ENCODE measurements around the gene IGF1. TPM values are rescaled to one million over a fixed set of nuclear protein-coding genes. Genes with fewer than 3 reads are reported as not detected.
"Not testable (repeated sequence)": the region's sequence is repeated elsewhere in the genome, so short reads cannot be mapped to it uniquely, and the experiment has no call there.

IGF1 gene
- total RNA-seq, 2 experiments from 2014 or later: not detected

DNA sequence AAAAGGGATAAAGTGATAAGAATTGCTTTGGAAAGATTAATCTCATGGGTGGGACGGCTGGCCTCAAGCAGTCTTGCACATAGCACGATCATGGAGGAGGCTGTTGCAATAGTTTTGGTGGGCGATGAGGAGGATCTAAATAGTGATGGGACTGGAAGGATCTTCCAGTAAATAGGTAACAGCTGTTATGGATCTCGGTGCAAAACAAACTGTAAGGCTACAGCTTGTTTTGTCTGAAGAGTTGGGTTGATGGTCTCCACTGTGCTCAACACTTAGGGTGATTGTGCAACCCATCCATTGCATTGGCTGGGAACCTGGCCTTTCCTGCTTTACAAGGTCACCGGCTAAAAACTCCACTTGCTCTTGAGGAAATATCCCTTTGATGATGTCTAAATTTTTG is 21.0 kb downstream of the IGF1 start:
- intact Hi-C loops (cut with DNase I, micrococcal nuclease): no loop called here
- CTCF ChIA-PET: interaction anchor here (0.6 kb wide), 1 partner anchor 919 kb away, joined by 3 read pairs; no protein-coding TSS in a partner anchor

DNA sequence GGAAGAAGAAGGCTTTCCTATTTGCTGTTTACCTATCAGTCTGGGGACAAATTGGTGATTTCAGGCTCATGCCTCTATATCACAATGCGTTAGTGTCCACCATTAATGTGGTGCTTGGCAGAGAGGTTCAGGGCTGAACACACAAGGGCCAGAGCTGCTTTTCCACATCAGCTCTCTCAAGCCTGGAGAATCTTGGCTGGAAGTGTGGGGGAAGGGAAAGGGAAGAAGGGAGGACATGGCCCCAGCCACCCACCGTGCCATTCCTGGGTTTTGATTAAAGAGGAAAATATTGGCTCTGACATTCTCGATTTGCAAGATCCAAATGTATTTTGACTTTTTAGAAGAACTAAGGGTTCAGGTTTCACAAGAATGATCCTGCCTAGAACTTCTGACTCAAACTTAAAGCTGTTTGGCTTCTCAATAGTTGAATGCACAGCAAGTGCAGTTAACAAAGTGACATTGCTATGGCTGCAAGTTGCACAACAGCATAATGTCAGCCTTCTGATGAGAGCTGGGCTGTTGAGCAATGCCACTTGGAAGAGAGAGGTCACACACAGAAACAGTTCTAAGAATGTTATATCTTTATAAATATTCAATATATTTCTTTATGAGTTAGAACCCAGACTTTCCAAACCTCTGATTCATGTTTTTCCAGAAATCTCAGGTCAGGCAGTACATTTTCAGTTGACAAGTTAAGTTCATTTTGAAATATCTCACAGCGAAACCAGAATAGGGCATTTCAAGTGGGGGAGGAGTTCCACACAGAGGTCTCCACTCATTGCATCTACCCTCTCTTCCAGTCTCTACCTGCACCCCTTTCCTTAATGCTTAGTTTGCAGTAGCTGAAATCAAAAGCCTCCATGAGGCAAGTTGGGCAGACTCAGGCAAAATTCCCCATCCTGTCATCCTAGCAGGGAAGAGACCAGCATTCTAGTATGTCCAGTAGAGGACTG is 25.3 kb downstream of the IGF1 start:
- ChIA-PET POLR2A (no interaction called here), CTCF (interaction anchor here (1.0 kb wide), 1 partner anchor 15 kb away, joined by 3 read pairs; no protein-coding TSS in a partner anchor)
- Mint-ChIP-seq H3K36me3 (ENCODE audit: low read depth) (no peaks in the 10 kb centered on the region), H3K27me3 (peaks cover 5% of the 10 kb centered on the region), H3K27ac (no peak overlapping the region), H3K4me1 (no peaks in the 10 kb centered on the region), H3K4me3 (no peak overlapping the region), H3K9me3 (ENCODE audit: low read depth) (no peaks in the 10 kb centered on the region)
- ATAC-seq (no peak), DNase-seq (no peak)
- intact Hi-C loops (cut with DNase I, micrococcal nuclease): no loop called here

More for the DNA sequence above, 21.0 kb downstream of the IGF1 start:
- POLR2A ChIA-PET: no interaction called here
- H3K4me3 Mint-ChIP-seq: no peak overlapping the region
- H3K4me1 Mint-ChIP-seq: no peaks in the 10 kb centered on the region
- no peaks in the 10 kb centered on the region for H3K9me3 Mint-ChIP-seq (ENCODE audit: low read depth)
- H3K27ac Mint-ChIP-seq: no peak overlapping the region
- no peaks in the 10 kb centered on the region for H3K36me3 Mint-ChIP-seq (ENCODE audit: low read depth)
- ATAC-seq (no peak), DNase-seq (no peak)
- H3K27me3 Mint-ChIP-seq: peaks cover 8% of the 10 kb centered on the region

DNA sequence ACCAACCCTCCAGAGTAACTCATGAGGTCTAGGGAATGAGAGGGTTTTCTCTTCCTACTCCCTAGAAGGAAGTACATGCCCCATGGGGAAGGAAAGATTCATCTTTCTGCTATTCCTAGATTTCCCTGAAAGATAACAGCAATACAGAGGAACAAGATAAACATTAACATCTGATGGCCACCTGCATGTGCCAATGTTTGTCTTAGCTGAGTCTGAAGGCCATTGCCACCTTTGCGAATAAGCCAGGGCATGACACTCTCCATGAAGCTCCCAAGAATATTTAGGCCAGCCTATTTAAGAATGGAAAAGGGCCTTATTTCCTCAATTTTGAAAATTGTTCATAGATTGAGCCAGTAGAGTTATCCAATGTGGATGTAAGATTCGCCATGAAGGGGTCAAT is 26.0 kb downstream of the IGF1 start:
- intact Hi-C loops (cut with DNase I, micrococcal nuclease): no loop called here
- no peaks in the 10 kb centered on the region for H3K4me1 Mint-ChIP-seq
- H3K9me3 Mint-ChIP-seq (ENCODE audit: low read depth): no peaks in the 10 kb centered on the region
- H3K27ac Mint-ChIP-seq: no peak overlapping the region
- ChIA-PET POLR2A (no interaction called here), CTCF (interaction anchor here (1.0 kb wide), 1 partner anchor 15 kb away, joined by 3 read pairs; no protein-coding TSS in a partner anchor)
- no peak for DNase-seq
- H3K36me3 Mint-ChIP-seq (ENCODE audit: low read depth): no peaks in the 10 kb centered on the region
- H3K4me3 Mint-ChIP-seq: no peak overlapping the region
- peaks cover 5% of the 10 kb centered on the region for H3K27me3 Mint-ChIP-seq
- no peak for ATAC-seq

DNA sequence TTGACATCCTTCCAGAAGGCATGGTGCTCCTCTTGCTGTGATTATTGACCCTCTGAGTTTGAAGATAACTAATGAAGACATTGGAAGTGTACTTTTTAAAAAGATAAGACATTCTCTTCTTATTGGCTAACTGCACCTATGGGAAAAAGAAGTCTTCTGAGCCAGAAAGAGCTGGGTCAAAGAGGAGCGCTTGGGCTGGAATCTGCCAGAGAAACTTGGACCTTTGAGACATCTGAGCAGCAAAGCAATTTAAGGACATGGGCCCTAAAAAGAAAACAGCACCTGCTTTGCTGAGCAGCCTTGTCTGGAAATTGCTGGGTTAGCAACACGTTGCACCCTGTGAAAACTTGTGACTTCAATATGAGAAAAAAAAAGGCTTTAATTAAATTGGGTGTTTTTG is 27.8 kb downstream of the IGF1 start:
- POLR2A ChIA-PET: no interaction called here
- Mint-ChIP-seq H3K4me1 (no peaks in the 10 kb centered on the region), H3K36me3 (ENCODE audit: low read depth) (no peaks in the 10 kb centered on the region), H3K4me3 (no peak overlapping the region), H3K27ac (no peak overlapping the region), H3K9me3 (ENCODE audit: low read depth) (no peaks in the 10 kb centered on the region), H3K27me3 (peaks cover 5% of the 10 kb centered on the region)
- intact Hi-C loops (cut with DNase I, micrococcal nuclease): no loop called here
- no peak for DNase-seq
- no peak for ATAC-seq
- CTCF ChIA-PET: no interaction called here

DNA sequence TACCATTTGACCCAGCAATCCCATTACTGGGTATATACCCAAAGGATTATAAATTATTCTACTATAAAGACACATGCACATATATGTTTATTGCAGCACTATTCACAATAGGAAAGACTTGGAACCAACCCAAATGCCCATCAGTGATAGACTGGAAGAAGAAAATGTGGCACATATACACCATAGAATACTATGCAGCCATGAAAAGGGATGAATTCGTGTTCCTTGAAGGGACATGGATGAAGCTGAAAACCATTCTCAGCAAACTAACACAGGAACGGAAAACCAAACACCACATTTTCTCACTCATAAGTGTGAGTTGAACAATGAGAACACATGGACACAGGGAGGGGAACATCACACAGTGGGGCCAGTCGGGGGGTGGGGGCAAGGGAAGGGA is 31.3 kb downstream of the IGF1 start:
- POLR2A ChIA-PET; H3K4me3 Mint-ChIP-seq; H3K9me3 Mint-ChIP-seq (ENCODE audit: low read depth); CTCF ChIA-PET; H3K36me3 Mint-ChIP-seq (ENCODE audit: low read depth); H3K4me1 Mint-ChIP-seq; intact Hi-C loops (cut with DNase I, micrococcal nuclease); H3K27me3 Mint-ChIP-seq; DNase-seq; H3K27ac Mint-ChIP-seq; ATAC-seq: not testable (repeated sequence)

DNA sequence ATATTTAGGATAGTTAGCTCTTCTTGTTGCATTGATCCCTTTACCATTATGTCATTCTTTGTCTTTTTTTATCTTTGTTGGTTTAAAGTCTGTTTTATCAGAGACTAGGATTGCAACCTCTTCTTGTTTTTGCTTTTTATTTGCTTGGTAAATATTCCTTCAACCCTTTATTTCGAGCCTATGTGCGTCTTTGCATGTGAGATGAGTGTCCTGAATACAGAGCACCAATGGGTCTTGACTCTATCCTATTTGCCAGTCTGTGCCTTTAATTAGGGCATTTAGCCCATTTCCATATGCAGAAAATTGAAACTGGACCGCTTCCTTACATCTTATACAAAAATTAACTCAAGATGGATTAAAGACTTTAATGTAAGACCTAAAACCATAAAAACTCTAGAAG is 32.9 kb downstream of the IGF1 start:
- H3K36me3 Mint-ChIP-seq (ENCODE audit: low read depth); H3K4me3 Mint-ChIP-seq; H3K27me3 Mint-ChIP-seq; DNase-seq; H3K9me3 Mint-ChIP-seq (ENCODE audit: low read depth); H3K27ac Mint-ChIP-seq; intact Hi-C loops (cut with DNase I, micrococcal nuclease); ATAC-seq; CTCF ChIA-PET; H3K4me1 Mint-ChIP-seq; POLR2A ChIA-PET: not testable (repeated sequence)

DNA sequence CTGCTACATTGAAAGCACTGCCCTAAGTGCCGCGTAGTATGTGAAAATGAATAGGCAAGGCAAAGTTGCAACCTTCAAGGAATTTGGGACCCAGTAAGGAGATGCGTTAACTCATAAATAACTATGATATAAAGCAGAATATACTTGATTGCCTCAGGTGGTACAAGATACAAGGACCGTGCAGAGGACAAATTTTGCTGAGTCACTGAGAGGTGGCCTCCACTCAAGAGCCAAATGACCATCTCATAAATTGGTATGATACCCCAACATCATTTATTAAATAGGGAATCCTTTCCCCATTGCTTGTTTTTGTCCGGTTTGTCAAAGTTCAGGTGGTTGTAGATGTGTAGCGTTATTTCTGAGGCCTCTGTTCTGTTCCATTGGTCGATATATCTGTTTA is 35.7 kb downstream of the IGF1 start:
- Mint-ChIP-seq H3K36me3 (ENCODE audit: low read depth) (no peaks in the 10 kb centered on the region), H3K27me3 (peaks cover 7% of the 10 kb centered on the region), H3K9me3 (ENCODE audit: low read depth) (peaks cover 5% of the 10 kb centered on the region), H3K4me1 (no peaks in the 10 kb centered on the region), H3K27ac (no peak overlapping the region), H3K4me3 (no peak overlapping the region)
- intact Hi-C loops (cut with DNase I, micrococcal nuclease): no loop called here
- DNase-seq: no peak
- ChIA-PET POLR2A (no interaction called here), CTCF (no interaction called here)
- no peak for ATAC-seq

DNA sequence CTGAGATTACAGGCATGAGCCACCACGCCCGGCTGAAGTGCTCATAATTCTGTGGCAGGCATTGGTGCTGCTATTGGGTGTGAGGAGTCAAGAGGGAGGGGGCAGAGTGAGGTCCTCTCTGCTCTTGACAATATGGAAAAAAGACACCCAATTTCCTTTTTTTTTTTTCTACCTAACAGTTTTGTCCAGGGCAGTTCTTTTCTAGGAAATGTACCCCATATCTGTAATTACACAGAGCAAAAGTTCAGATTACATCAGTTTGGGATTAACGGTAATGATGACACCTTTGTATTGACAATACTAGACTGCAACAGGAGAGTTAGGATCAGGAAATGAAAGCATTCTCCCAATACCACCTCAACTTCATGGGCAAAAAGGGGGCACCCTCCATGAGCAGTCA is 36.3 kb downstream of the IGF1 start:
- no peak overlapping the region for H3K4me3 Mint-ChIP-seq
- ChIA-PET CTCF (no interaction called here), POLR2A (no interaction called here)
- ATAC-seq (no peak), DNase-seq (no peak)
- no peaks in the 10 kb centered on the region for H3K36me3 Mint-ChIP-seq (ENCODE audit: low read depth)
- H3K27me3 Mint-ChIP-seq: peaks cover 9% of the 10 kb centered on the region
- intact Hi-C loops (cut with DNase I, micrococcal nuclease): no loop called here
- H3K9me3 Mint-ChIP-seq (ENCODE audit: low read depth): peaks cover 5% of the 10 kb centered on the region
- H3K4me1 Mint-ChIP-seq: no peaks in the 10 kb centered on the region
- no peak overlapping the region for H3K27ac Mint-ChIP-seq

DNA sequence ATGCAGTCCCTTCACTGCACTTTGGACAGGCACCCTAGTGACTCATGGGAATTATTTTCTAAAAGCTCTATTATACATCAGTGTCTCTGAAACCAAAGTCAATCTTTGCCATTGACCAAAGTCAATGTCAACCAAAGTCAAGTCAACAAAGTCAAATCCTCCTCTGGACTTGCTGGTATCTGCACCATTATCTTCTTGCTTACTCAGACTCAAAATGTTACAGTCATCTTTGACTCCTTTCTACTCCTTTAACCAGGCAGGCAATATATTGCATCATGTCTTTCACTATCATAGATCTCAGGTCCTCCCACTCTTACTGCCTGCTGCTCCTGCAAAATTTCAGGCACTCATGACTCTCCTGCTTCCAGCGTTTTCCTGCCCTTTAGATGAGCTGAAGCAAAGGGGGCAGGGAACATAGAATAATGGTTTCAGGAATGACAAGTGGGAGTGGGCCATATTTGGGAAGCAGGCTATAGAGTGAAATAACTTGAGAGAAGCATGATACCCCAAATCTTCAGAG is 39.2 kb downstream of the IGF1 start:
- intact Hi-C loops (cut with DNase I, micrococcal nuclease): no loop called here
- H3K36me3 Mint-ChIP-seq (ENCODE audit: low read depth): no peaks in the 10 kb centered on the region
- CTCF ChIA-PET: interaction anchor here (0.6 kb wide), 1 partner anchor 47 kb away, joined by 3 read pairs; no protein-coding TSS in a partner anchor
- POLR2A ChIA-PET: no interaction called here
- no peak overlapping the region for H3K27ac Mint-ChIP-seq
- no peak overlapping the region for H3K4me3 Mint-ChIP-seq
- H3K4me1 Mint-ChIP-seq: no peaks in the 10 kb centered on the region
- DNase-seq: no peak
- peaks cover 3% of the 10 kb centered on the region for H3K9me3 Mint-ChIP-seq (ENCODE audit: low read depth)
- peaks cover 6% of the 10 kb centered on the region for H3K27me3 Mint-ChIP-seq
- peak; percentile 64 for ATAC-seq

DNA sequence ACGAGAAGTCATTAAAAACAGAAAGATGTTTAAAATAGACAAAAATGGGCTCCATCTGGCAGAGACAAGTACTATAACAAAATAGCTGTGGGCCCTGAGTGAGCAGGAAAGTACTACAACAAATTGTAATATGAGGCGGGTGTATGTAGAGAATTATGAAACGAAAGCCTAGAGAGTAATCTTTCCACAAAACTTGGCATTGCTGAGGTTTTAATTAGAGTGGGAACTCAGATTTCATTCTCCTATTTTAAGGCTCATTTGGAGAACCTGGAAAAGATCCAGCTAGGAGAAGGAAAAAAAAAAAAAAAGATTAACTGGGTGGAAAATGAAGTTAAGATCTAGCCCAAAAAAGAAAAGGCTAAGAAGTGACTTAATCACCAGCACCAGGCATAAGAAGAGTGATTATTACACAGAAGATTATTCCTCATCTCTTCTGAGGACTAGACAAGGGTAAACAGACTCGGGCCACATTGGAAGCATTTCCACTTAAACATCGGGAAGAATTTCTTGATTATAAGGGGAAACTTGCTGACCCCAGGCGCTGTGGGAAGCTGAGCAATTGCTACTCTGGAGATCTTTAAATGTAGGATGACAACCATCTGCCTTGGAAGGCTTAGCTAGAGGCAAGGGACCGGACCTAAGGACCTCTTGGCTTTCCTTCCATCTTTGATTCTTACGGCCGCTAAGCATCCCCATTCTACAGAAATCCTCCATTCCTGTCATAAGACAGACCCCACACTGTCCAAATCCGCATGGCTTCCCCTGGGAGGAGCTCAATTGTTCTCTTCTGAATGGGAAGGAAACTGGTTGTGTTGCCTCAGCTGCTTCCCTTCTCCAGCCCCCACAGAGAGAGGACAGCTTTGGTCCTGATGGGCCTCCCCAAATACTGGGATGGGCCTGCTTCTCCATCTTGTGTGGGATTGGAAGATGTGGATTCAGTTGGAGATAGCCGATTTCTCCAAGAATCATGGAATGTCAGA is 40.6 kb downstream of the IGF1 start:
- intact Hi-C loops (cut with DNase I, micrococcal nuclease): no loop called here
- DNase-seq (no peak), ATAC-seq (no peak)
- Mint-ChIP-seq H3K27me3 (peaks cover 4% of the 10 kb centered on the region), H3K4me1 (no peaks in the 10 kb centered on the region), H3K36me3 (ENCODE audit: low read depth) (no peaks in the 10 kb centered on the region), H3K4me3 (no peak overlapping the region), H3K9me3 (ENCODE audit: low read depth) (no peaks in the 10 kb centered on the region), H3K27ac (no peak overlapping the region)
- POLR2A ChIA-PET: no interaction called here
- CTCF ChIA-PET: interaction anchor here (0.6 kb wide), 2 partner anchors 43 to 371 kb away, joined by 3 to 4 read pairs; no protein-coding TSS in a partner anchor

DNA sequence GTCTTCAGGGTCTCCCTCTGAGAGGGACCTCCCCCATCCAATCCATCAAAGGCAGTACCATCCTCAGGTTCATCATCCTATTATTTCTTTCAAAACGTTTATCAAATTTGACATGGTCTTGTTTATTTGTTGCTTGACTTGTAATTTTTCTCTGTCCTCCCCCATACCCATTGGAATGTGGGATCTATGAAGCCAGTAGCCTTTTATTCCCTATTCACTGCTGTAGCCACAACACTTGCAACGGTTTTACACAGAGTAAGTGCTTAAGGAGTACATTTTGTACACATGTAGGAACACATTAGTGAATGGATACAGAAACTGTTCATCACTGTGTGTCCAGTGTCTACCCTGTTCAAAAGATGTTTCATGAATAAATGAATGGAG is 41.5 kb downstream of the IGF1 start:
- no peaks in the 10 kb centered on the region for H3K9me3 Mint-ChIP-seq (ENCODE audit: low read depth)
- no peak overlapping the region for H3K27ac Mint-ChIP-seq
- H3K36me3 Mint-ChIP-seq (ENCODE audit: low read depth): no peaks in the 10 kb centered on the region
- no peak for DNase-seq
- H3K4me3 Mint-ChIP-seq: no peak overlapping the region
- ChIA-PET CTCF (no interaction called here), POLR2A (no interaction called here)
- intact Hi-C loops (cut with DNase I, micrococcal nuclease): no loop called here
- H3K27me3 Mint-ChIP-seq: peaks cover 4% of the 10 kb centered on the region
- ATAC-seq: no peak
- H3K4me1 Mint-ChIP-seq: no peaks in the 10 kb centered on the region
